K562 (cell line): ENCODE measurements around the gene RAB13. TPM values are rescaled to one million over a fixed set of nuclear protein-coding genes. Genes with fewer than 3 reads are reported as not detected.

Experiments
- CBX3 ChIP-seq, 2 experiments: IDR thresholded peaks; 1 replicate in 1 of 2; 2 replicates in 1 of 2; pipeline ENCODE4 v1.6.1; 2012; ENCODE audit warnings: inconsistent platforms in 2 of 2, low read length in 2 of 2, borderline replicate concordance in 1 of 2, control low read depth in 1 of 2
- CC2D1A ChIP-seq: fragments of 450-650 bp; IDR thresholded peaks from 2 replicates; pipeline ENCODE4 v1.6.1; 2017; ENCODE audit warnings: mild to moderate bottlenecking
- CHD2 ChIP-seq: IDR thresholded peaks from 2 replicates; pipeline ENCODE4 v1.6.1; 2011; ENCODE audit warnings: low read depth, low read length
- GABPA ChIP-seq: fragments of 200-800 bp; sonication (Bioruptor generic); conservative IDR thresholded peaks from 2 replicates; pipeline ENCODE4 v1.6.1; 2016; ENCODE audit warnings: low read depth, missing genetic modification characterization, missing compliant biosample characterization
- GABPB1 ChIP-seq: sonication (generic); formaldehyde crosslinking; IDR thresholded peaks from 2 replicates; pipeline ENCODE4 v1.8.0; 2022; ENCODE audit warnings: mild to moderate bottlenecking, missing genetic modification reagents
- HBP1 ChIP-seq: fragments of 450-650 bp; formaldehyde crosslinking; IDR thresholded peaks from 2 replicates; pipeline ENCODE4 v1.4.0; 2022; ENCODE audit warnings: missing genetic modification characterization
- POLR2B ChIP-seq: fragments of 450-650 bp; IDR thresholded peaks from 2 replicates; pipeline ENCODE4 v1.6.1; 2018; ENCODE audit warnings: low read depth; ENCODE audit not compliant: partially characterized antibody
- TCF7L2 ChIP-seq: fragments of 150-350 bp; IDR thresholded peaks from 2 replicates; pipeline ENCODE4 v1.6.1; 2016; ENCODE audit warnings: low read depth, mild to moderate bottlenecking, low read length, moderate library complexity
- TSHZ1 ChIP-seq: fragments of 250-450 bp; sonication (Bioruptor Pico); IDR thresholded peaks from 2 replicates; pipeline ENCODE4 v1.4.0; 2020; ENCODE audit warnings: mild to moderate bottlenecking, moderate library complexity
- ZBTB40 ChIP-seq, 2 experiments: fragments of 450-650 bp in 1 of 2; sonication (generic) in 1 of 2; formaldehyde crosslinking in 1 of 2; IDR thresholded peaks; 2 replicates each; pipeline versions ENCODE4 v1.7.1 to v1.9.0; 2016 to 2022; ENCODE audit warnings: inconsistent platforms in 1 of 2, mild to moderate bottlenecking in 1 of 2, missing genetic modification reagents in 1 of 2
- ZNF239 ChIP-seq: fragments of 250-450 bp; sonication (Bioruptor Pico); IDR thresholded peaks from 2 replicates; pipeline ENCODE4 v1.4.0; 2020; ENCODE audit warnings: mild to moderate bottlenecking
- polyA plus RNA-seq, 8 experiments: library from polyadenylated mRNA; depleted of rRNA in 4 of 8; stranded (reverse) in 5 of 8; unstranded in 3 of 8; fragments of >200 nt; fragmentation: Nextera tagmentation in 2 of 8; fragmentation: Illumina TruSeq in 1 of 8; extraction: Ambion mirVana in 2 of 8; extraction: Trizol in 1 of 8; gene quantifications; 2 replicates each; pipeline versions ENCODE4 v1.2.1 to v1.2.3, GENCODE V29; 2011 to 2014; ENCODE audit warnings: inconsistent platforms in 1 of 8, missing spikeins in 1 of 8
- total RNA-seq, 7 experiments: library from RNA; depleted of rRNA in 6 of 7; stranded (reverse); fragments of >200 nt in 6 of 7; fragmentation: Illumina TruSeq in 2 of 7; extraction: Trizol in 2 of 7; gene quantifications; 2 replicates each; pipeline versions ENCODE4 v1.2.1 to v1.2.3, GENCODE V29; 2011 to 2021; ENCODE audit warnings: low replicate concordance in 1 of 7

RAB13 gene
- total and polyA plus RNA-seq, 9 of the 15 experiments (the other 6 are each of a cell fraction or from before 2014, with no cell fraction given): 22.3 to 100 (median 39.8) TPM

GRCh38 chr1:153963030-153963849, 22.9 kb downstream of the RAB13 start, which contains the start of gene SLC39A1 (continued):
- TF ChIP-seq HBP1 (CRISPR knock-in tag) (no peak), GABPA (peak; percentile 71), TCF7L2 (no peak), ZBTB40 (IDR thresholded peaks at IDR 0.05) (0 out of 2 replicates have a peak, but pooled peaks have one; percentile 15), ZBTB40 (CRISPR knock-in tag; IDR thresholded peaks at IDR 0.05) (no peak), ZNF239 (no peak), TSHZ1 (CRISPR knock-in tag) (no peak), CBX3 (IDR thresholded peaks at IDR 0.05; ENCODE audit: borderline replicate concordance in 1 of 2, low read length in 2 of 2) (no peak), POLR2B (peak; percentile 72), CC2D1A (no peak), CHD2 (peak; percentile 92), GABPB1 (CRISPR knock-in tag) (no peak)
